ENCODE results near the gene AMIGO2. TPM values are rescaled to one million over a fixed set of nuclear protein-coding genes. Genes with fewer than 3 reads are reported as not detected.
"Not testable (repeated sequence)": the region's sequence is repeated elsewhere in the genome, so short reads cannot be mapped to it uniquely, and the experiment has no call there.

AMIGO2 gene
- total RNA-seq, 1 donor from 2014 or later, result 1.6 TPM

- no peak overlapping the region for H3K27ac ChIP-seq (ENCODE audit: low read depth, low read length)
- no peaks in the 10 kb centered on the region for H3K27me3 ChIP-seq (ENCODE audit: control insufficient read depth in 3 of 3, insufficient read depth in 3 of 3, low read length in 3 of 3)
Observed at GRCh38 chr12:47065546-47065945, 14.2 kb downstream of the AMIGO2 start.

DNA sequence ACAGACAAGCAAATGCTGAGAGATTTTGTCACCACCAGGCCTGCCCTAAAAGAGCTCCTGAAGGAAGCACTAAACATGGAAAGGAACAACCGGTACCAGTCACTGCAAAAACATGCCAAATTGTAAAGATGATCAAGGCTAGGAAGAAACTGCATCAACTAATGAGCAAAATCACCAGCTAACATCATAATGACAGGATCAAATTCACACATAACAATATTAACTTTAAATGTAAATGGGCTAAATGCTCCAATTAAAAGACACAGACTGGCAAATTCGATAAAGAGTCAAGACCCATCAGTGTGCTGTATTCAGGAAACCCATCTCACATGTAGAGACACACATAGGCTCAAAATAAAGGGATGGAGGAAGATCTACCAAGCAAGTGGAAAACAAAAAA lies 21.1 kb downstream of the AMIGO2 start:
- H3K9me3 ChIP-seq (ENCODE audit: control insufficient read depth in 3 of 3, low read length in 3 of 3); H3K4me1 ChIP-seq (ENCODE audit: control insufficient read depth in 3 of 3, insufficient read depth in 3 of 3, low read length in 3 of 3); H3K4me3 ChIP-seq (ENCODE audit: low read length in 3 of 3); H3K36me3 ChIP-seq (ENCODE audit: control insufficient read depth in 3 of 3, insufficient read depth in 3 of 3, low read length in 3 of 3); H3K27ac ChIP-seq (ENCODE audit: low read depth, low read length); H3K9ac ChIP-seq (ENCODE audit: low read depth in 1 of 3, low read length in 3 of 3); H3K27me3 ChIP-seq (ENCODE audit: control insufficient read depth in 3 of 3, insufficient read depth in 3 of 3, low read length in 3 of 3): not testable (repeated sequence)

More at GRCh38 chr12:47065546-47065945, 14.2 kb downstream of the AMIGO2 start:
- no peaks in the 10 kb centered on the region for H3K36me3 ChIP-seq (ENCODE audit: control insufficient read depth in 3 of 3, insufficient read depth in 3 of 3, low read length in 3 of 3)
- H3K9me3 ChIP-seq (ENCODE audit: control insufficient read depth in 3 of 3, low read length in 3 of 3), result no peaks in the 10 kb centered on the region
- no peak overlapping the region for H3K4me3 ChIP-seq (ENCODE audit: low read length in 3 of 3)
- no peaks in the 10 kb centered on the region for H3K4me1 ChIP-seq (ENCODE audit: control insufficient read depth in 3 of 3, insufficient read depth in 3 of 3, low read length in 3 of 3)
- no peak overlapping the region for H3K9ac ChIP-seq (ENCODE audit: low read depth in 1 of 3, low read length in 3 of 3)

DNA sequence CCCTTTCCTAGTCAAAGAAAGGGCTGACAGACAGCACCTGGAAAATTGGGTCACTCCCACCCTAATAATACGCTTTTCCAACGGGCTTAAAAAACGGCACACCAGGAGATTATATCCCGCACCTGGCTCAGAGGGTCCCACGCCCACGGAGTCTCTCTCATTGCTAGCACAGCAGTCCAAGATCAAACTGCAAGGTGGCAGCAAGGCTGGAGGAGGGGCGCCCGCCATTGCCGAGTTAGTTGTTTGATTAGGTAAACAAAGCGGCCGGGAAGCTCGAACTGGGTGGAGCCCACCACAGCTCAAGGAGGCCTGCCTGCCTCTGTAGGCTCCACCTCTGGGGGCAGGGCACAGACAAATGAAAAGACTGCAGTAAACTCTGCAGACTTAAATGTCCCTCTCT lies 22.8 kb downstream of the AMIGO2 start:
- H3K9ac ChIP-seq (ENCODE audit: low read depth in 1 of 3, low read length in 3 of 3); H3K4me3 ChIP-seq (ENCODE audit: low read length in 3 of 3); H3K27ac ChIP-seq (ENCODE audit: low read depth, low read length); H3K9me3 ChIP-seq (ENCODE audit: control insufficient read depth in 3 of 3, low read length in 3 of 3); H3K36me3 ChIP-seq (ENCODE audit: control insufficient read depth in 3 of 3, insufficient read depth in 3 of 3, low read length in 3 of 3); H3K27me3 ChIP-seq (ENCODE audit: control insufficient read depth in 3 of 3, insufficient read depth in 3 of 3, low read length in 3 of 3); H3K4me1 ChIP-seq (ENCODE audit: control insufficient read depth in 3 of 3, insufficient read depth in 3 of 3, low read length in 3 of 3): not testable (repeated sequence)

DNA sequence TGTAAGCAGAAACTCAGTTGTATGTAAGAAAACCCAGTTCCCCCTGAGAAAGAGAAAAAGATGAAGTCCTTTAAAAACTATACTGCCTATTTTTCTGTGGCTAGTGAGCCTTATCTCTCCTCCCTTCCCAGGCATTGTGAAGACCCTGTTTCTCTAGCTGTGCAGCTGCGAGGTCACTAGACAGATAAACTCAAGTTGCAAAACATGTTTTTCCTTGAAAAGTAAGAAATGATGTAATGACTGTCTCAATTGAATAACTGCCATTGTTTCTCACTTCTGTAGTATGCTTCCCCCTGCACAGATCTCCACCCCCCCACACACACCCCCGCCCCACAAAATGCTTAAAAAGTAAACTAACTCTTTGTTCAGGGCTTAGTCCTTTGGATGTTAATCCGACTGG lies 23.9 kb downstream of the AMIGO2 start:
- not testable (repeated sequence) for H3K27me3 ChIP-seq (ENCODE audit: control insufficient read depth in 3 of 3, insufficient read depth in 3 of 3, low read length in 3 of 3); H3K4me1 ChIP-seq (ENCODE audit: control insufficient read depth in 3 of 3, insufficient read depth in 3 of 3, low read length in 3 of 3); H3K4me3 ChIP-seq (ENCODE audit: low read length in 3 of 3); H3K9ac ChIP-seq (ENCODE audit: low read depth in 1 of 3, low read length in 3 of 3); H3K27ac ChIP-seq (ENCODE audit: low read depth, low read length); H3K36me3 ChIP-seq (ENCODE audit: control insufficient read depth in 3 of 3, insufficient read depth in 3 of 3, low read length in 3 of 3); H3K9me3 ChIP-seq (ENCODE audit: control insufficient read depth in 3 of 3, low read length in 3 of 3)

- Histone ChIP-seq H3K9me3 (ENCODE audit: control insufficient read depth in 3 of 3, low read length in 3 of 3) (peaks cover 0 to 5% (median 0%) of the 10 kb centered on the region in 3 donors), H3K4me3 (ENCODE audit: low read length in 3 of 3) (no peak overlapping the region), H3K27me3 (ENCODE audit: control insufficient read depth in 3 of 3, insufficient read depth in 3 of 3, low read length in 3 of 3) (no peaks in the 10 kb centered on the region), H3K4me1 (ENCODE audit: control insufficient read depth in 3 of 3, insufficient read depth in 3 of 3, low read length in 3 of 3) (no peaks in the 10 kb centered on the region), H3K36me3 (ENCODE audit: control insufficient read depth in 3 of 3, insufficient read depth in 3 of 3, low read length in 3 of 3) (no peaks in the 10 kb centered on the region), H3K9ac (ENCODE audit: low read depth in 1 of 3, low read length in 3 of 3) (no peak overlapping the region), H3K27ac (ENCODE audit: low read depth, low read length) (no peak overlapping the region)
Observed at GRCh38 chr12:47054659-47055058, 25.1 kb downstream of the AMIGO2 start.

GRCh38 chr12:47053961-47054360 lies 25.8 kb downstream of the AMIGO2 start:
- Histone ChIP-seq H3K4me1 (ENCODE audit: control insufficient read depth in 3 of 3, insufficient read depth in 3 of 3, low read length in 3 of 3) (no peaks in the 10 kb centered on the region), H3K9ac (ENCODE audit: low read depth in 1 of 3, low read length in 3 of 3) (no peak overlapping the region), H3K4me3 (ENCODE audit: low read length in 3 of 3) (no peak overlapping the region), H3K36me3 (ENCODE audit: control insufficient read depth in 3 of 3, insufficient read depth in 3 of 3, low read length in 3 of 3) (no peaks in the 10 kb centered on the region), H3K9me3 (ENCODE audit: control insufficient read depth in 3 of 3, low read length in 3 of 3) (peaks cover 0 to 5% (median 0%) of the 10 kb centered on the region in 3 donors), H3K27me3 (ENCODE audit: control insufficient read depth in 3 of 3, insufficient read depth in 3 of 3, low read length in 3 of 3) (no peaks in the 10 kb centered on the region), H3K27ac (ENCODE audit: low read depth, low read length) (no peak overlapping the region)

- H3K9me3 ChIP-seq (ENCODE audit: control insufficient read depth in 3 of 3, low read length in 3 of 3), result peaks cover 0 to 5% (median 0%) of the 10 kb centered on the region in 3 donors
- H3K27ac ChIP-seq (ENCODE audit: low read depth, low read length), result no peak overlapping the region
- no peak overlapping the region for H3K9ac ChIP-seq (ENCODE audit: low read depth in 1 of 3, low read length in 3 of 3)
- H3K36me3 ChIP-seq (ENCODE audit: control insufficient read depth in 3 of 3, insufficient read depth in 3 of 3, low read length in 3 of 3), result no peaks in the 10 kb centered on the region
- H3K4me3 ChIP-seq (ENCODE audit: low read length in 3 of 3), result no peak overlapping the region
- no peaks in the 10 kb centered on the region for H3K4me1 ChIP-seq (ENCODE audit: control insufficient read depth in 3 of 3, insufficient read depth in 3 of 3, low read length in 3 of 3)
- no peaks in the 10 kb centered on the region for H3K27me3 ChIP-seq (ENCODE audit: control insufficient read depth in 3 of 3, insufficient read depth in 3 of 3, low read length in 3 of 3)
Observed at GRCh38 chr12:47052274-47052673, 27.5 kb downstream of the AMIGO2 start.

GRCh38 chr12:47051291-47051690 lies 28.5 kb downstream of the AMIGO2 start:
- not testable (repeated sequence) for H3K9ac ChIP-seq (ENCODE audit: low read depth in 1 of 3, low read length in 3 of 3); H3K27ac ChIP-seq (ENCODE audit: low read depth, low read length); H3K4me3 ChIP-seq (ENCODE audit: low read length in 3 of 3); H3K27me3 ChIP-seq (ENCODE audit: control insufficient read depth in 3 of 3, insufficient read depth in 3 of 3, low read length in 3 of 3); H3K4me1 ChIP-seq (ENCODE audit: control insufficient read depth in 3 of 3, insufficient read depth in 3 of 3, low read length in 3 of 3); H3K36me3 ChIP-seq (ENCODE audit: control insufficient read depth in 3 of 3, insufficient read depth in 3 of 3, low read length in 3 of 3); H3K9me3 ChIP-seq (ENCODE audit: control insufficient read depth in 3 of 3, low read length in 3 of 3)

- Histone ChIP-seq H3K36me3 (ENCODE audit: control insufficient read depth in 3 of 3, insufficient read depth in 3 of 3, low read length in 3 of 3) (no peaks in the 10 kb centered on the region), H3K4me1 (ENCODE audit: control insufficient read depth in 3 of 3, insufficient read depth in 3 of 3, low read length in 3 of 3) (no peaks in the 10 kb centered on the region), H3K9me3 (ENCODE audit: control insufficient read depth in 3 of 3, low read length in 3 of 3) (peaks cover 0 to 3% (median 0%) of the 10 kb centered on the region in 3 donors)
Observed at GRCh38 chr12:47048541-47048940, 31.2 kb downstream of the AMIGO2 start.

DNA sequence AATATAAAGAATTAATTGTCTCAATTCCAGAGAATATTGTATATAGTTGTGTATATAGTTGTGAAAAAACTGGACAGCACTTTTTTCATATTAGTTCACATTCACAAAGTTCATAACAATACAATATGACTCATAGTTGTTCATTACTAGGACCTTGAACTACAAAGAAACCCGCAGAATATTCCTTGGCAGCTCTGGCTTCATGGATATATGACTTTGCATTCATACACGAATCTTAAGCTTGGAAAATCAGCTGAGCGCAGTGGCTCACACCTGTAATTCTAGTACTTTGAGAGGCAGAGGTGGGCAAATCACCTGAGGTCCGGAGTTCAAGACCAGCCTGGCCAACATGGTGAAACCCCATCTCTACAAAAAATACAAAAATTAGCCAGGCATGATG lies 38.4 kb downstream of the AMIGO2 start:
- Histone ChIP-seq H3K4me3 (ENCODE audit: low read length in 3 of 3) (no peak overlapping the region), H3K9ac (ENCODE audit: low read depth in 1 of 3, low read length in 3 of 3) (no peak overlapping the region), H3K27ac (ENCODE audit: low read depth, low read length) (no peak overlapping the region), H3K9me3 (ENCODE audit: control insufficient read depth in 3 of 3, low read length in 3 of 3) (no peaks in the 10 kb centered on the region), H3K27me3 (ENCODE audit: control insufficient read depth in 3 of 3, insufficient read depth in 3 of 3, low read length in 3 of 3) (no peaks in the 10 kb centered on the region), H3K36me3 (ENCODE audit: control insufficient read depth in 3 of 3, insufficient read depth in 3 of 3, low read length in 3 of 3) (no peaks in the 10 kb centered on the region), H3K4me1 (ENCODE audit: control insufficient read depth in 3 of 3, insufficient read depth in 3 of 3, low read length in 3 of 3) (no peaks in the 10 kb centered on the region)

More at GRCh38 chr12:47048541-47048940, 31.2 kb downstream of the AMIGO2 start:
- no peaks in the 10 kb centered on the region for H3K27me3 ChIP-seq (ENCODE audit: control insufficient read depth in 3 of 3, insufficient read depth in 3 of 3, low read length in 3 of 3)
- no peak overlapping the region for H3K27ac ChIP-seq (ENCODE audit: low read depth, low read length)
- no peak overlapping the region for H3K4me3 ChIP-seq (ENCODE audit: low read length in 3 of 3)
- H3K9ac ChIP-seq (ENCODE audit: low read depth in 1 of 3, low read length in 3 of 3), result no peak overlapping the region

GRCh38 chr12:47039756-47040155 lies 40.0 kb downstream of the AMIGO2 start:
- no peaks in the 10 kb centered on the region for H3K9me3 ChIP-seq (ENCODE audit: control insufficient read depth in 3 of 3, low read length in 3 of 3)
- no peaks in the 10 kb centered on the region for H3K27me3 ChIP-seq (ENCODE audit: control insufficient read depth in 3 of 3, insufficient read depth in 3 of 3, low read length in 3 of 3)
- H3K4me1 ChIP-seq (ENCODE audit: control insufficient read depth in 3 of 3, insufficient read depth in 3 of 3, low read length in 3 of 3), result no peaks in the 10 kb centered on the region
- H3K4me3 ChIP-seq (ENCODE audit: low read length in 3 of 3), result no peak overlapping the region
- H3K27ac ChIP-seq (ENCODE audit: low read depth, low read length), result no peak overlapping the region
- H3K9ac ChIP-seq (ENCODE audit: low read depth in 1 of 3, low read length in 3 of 3), result no peak overlapping the region
- no peaks in the 10 kb centered on the region for H3K36me3 ChIP-seq (ENCODE audit: control insufficient read depth in 3 of 3, insufficient read depth in 3 of 3, low read length in 3 of 3)
